Transverse colon (tissue), 4 donors: ENCODE data around the gene RNF214.

Experiments used
- CTCF ChIP-seq, 5 experiments: fragments of 200-600 bp in 3 of 5; fragments of 450-650 bp in 2 of 5; sonication (generic) in 3 of 5; IDR thresholded peaks; 1 replicate in 2 of 5; 2 replicates in 3 of 5; pipeline ENCODE4 v1.5.1; 2016 to 2017; ENCODE audit warnings: antibody characterized with exemption in 5 of 5, inconsistent platforms in 3 of 5, mild to moderate bottlenecking in 2 of 5, moderate library complexity in 1 of 5
- EP300 ChIP-seq: sonication (generic); formaldehyde crosslinking; IDR thresholded peaks from one replicate; pipeline ENCODE4 v1.6.1; 2017; ENCODE audit warnings: antibody characterized with exemption, low read depth
- POLR2A ChIP-seq: fragments of 450-650 bp; IDR thresholded peaks from one replicate; pipeline ENCODE4 v1.6.1; 2016; ENCODE audit warnings: antibody characterized with exemption, mild to moderate bottlenecking, moderate library complexity
- POLR2AphosphoS5 ChIP-seq, 3 donors: sonication (generic); formaldehyde crosslinking; IDR thresholded peaks; one replicate each; pipeline ENCODE4 v1.6.1; 2016; ENCODE audit warnings: antibody characterized with exemption in 3 of 3

GRCh38 chr11:117219001-117219400 is 13.5 kb upstream of the RNF214 start:
- TF ChIP-seq CTCF (IDR thresholded peaks at IDR 0.05), result no peak
- TF ChIP-seq EP300, result no peak
- no peak for TF ChIP-seq POLR2A
- TF ChIP-seq POLR2AphosphoS5 (IDR thresholded peaks at IDR 0.05), result no peak
